HepG2 (cell line): ENCODE data around the gene NEGR1.

Experiments used
- CTCF ChIP-seq: sonication (generic); formaldehyde crosslinking; IDR thresholded peaks from 2 replicates; pipeline ENCODE4 v1.5.0; 2020; ENCODE audit warnings: mild to moderate bottlenecking, missing genetic modification reagents, moderate library complexity
- KDM1A ChIP-seq: IDR thresholded peaks from 2 replicates; pipeline ENCODE4 v1.6.1; 2016; ENCODE audit warnings: missing compliant biosample characterization
- SP1 ChIP-seq, 2 experiments: fragments of 450-650 bp in 1 of 2; sonication (generic) in 1 of 2; formaldehyde crosslinking in 1 of 2; IDR thresholded peaks; 2 replicates each; pipeline versions ENCODE4 v1.4.0 to v1.6.1; 2016 to 2020; ENCODE audit warnings: missing genetic modification reagents in 1 of 2

- TF ChIP-seq KDM1A (CRISPR knock-in tag) = no peak
- no peak for TF ChIP-seq SP1 (IDR thresholded peaks at IDR 0.05)
- no peak for TF ChIP-seq SP1 (CRISPR knock-in tag; IDR thresholded peaks at IDR 0.05)
- no peak for TF ChIP-seq CTCF (CRISPR knock-in tag)
Measured at GRCh38 chr1:71618766-71619530, 663.4 kb downstream of the NEGR1 start.
